ENCODE measurements around the gene BCL7A. TPM values are rescaled to one million over a fixed set of nuclear protein-coding genes. Genes with fewer than 3 reads are reported as not detected.
A peak's percentile ranks its signal among the peaks of the same experiment; 100 is the strongest.

The BCL7A gene
- polyA plus RNA-seq (2013, experiment 1 of 2) = 31.6 TPM
- polyA plus RNA-seq (2013, experiment 2 of 2) = 32.9 TPM

DNA sequence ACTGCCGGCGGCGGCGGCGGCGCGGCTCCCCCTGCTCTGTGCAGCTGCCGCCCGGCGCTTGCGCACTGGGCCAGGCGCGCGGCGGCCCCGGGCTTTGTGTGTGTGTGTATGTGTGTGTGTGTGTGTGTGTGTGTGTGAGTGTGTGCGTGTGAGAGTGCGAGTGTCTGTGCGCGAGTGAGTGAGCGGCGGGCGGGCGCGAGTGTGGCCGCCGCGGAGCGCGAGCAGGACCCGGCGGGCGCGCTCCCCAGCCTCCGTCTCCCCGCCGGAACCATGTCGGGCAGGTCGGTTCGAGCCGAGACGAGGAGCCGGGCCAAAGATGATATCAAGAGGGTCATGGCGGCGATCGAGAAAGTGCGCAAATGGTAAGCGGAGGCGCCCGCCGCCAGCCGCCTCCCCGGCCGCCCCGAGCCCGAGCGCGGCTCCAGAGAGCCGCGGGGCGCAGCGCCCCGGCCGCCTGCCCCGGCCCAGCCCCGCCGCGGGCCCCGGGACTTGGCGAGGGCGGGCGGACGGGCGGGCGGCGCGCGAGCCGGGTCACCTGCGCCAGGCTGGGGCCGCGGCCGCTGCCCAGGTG lies at the start of gene BCL7A:
Gene BCL7A, plus strand, starts transcription at position 63 of the 571 bp plus-strand sequence. Its CDS starts 208 bp downstream, at position 271.
- H2BK120ac ChIP-seq (ENCODE audit: low read depth, low read length) = peak within 1 kb of the TSS; percentile 91
- H4K8ac ChIP-seq (ENCODE audit: low read depth, low read length) = no peak within 1 kb of the TSS
- H2AK5ac ChIP-seq (ENCODE audit: low read depth, low read length) = peak within 1 kb of the TSS; percentile 96
- WGBS, 2 donors (ENCODE audit: extremely low coverage in 2 of 2, insufficient read length in 2 of 2, insufficient replicate concordance in 1 of 2) = no CpG with 5 or more reads among the region's 83 CpGs
- peak within 1 kb of the TSS; percentile 98 for H3K9ac ChIP-seq (ENCODE audit: low read depth, low read length, poor library complexity)
- DNase-seq (ENCODE audit: low spot score) = peak; percentile 70
- H3K4me3 ChIP-seq (ENCODE audit: low read length in 2 of 2) = peak within 1 kb of the TSS; percentile 86 to 96
- H4K91ac ChIP-seq (ENCODE audit: low read depth, low read length, poor library complexity) = no peak within 1 kb of the TSS
- peak within 1 kb of the TSS; percentile 93 for H3K4me2 ChIP-seq (ENCODE audit: insufficient read depth, low read length, poor library complexity, severe bottlenecking)
- peak within 1 kb of the TSS; percentile 84 for H2BK12ac ChIP-seq (ENCODE audit: low read length)
- peaks cover 5 to 6% of the 10 kb centered on the region in 2 donors for H3K4me1 ChIP-seq (ENCODE audit: control insufficient read depth in 2 of 2, insufficient read depth in 1 of 2, low read depth in 1 of 2, low read length in 2 of 2)
- H2AFZ ChIP-seq (ENCODE audit: low read length) = peak within 1 kb of the TSS; percentile 94
- H2BK15ac ChIP-seq (ENCODE audit: low read length) = peak within 1 kb of the TSS; percentile 97
- H3K23ac ChIP-seq (ENCODE audit: low read depth, low read length, poor library complexity) = peak within 1 kb of the TSS; percentile 93
- peak within 1 kb of the TSS; percentile 89 for H3K14ac ChIP-seq (ENCODE audit: low read length)
- H3K9me3 ChIP-seq (replicated peaks in 1 of 2; ENCODE audit: control insufficient read depth in 2 of 2, insufficient read depth in 1 of 2, low read depth in 1 of 2, low read length in 2 of 2) = peaks cover 4 to 8% of the 10 kb centered on the region in 2 donors
- H3K36me3 ChIP-seq (replicated peaks in 1 of 2; ENCODE audit: control insufficient read depth in 2 of 2, insufficient read depth in 2 of 2, low read length in 2 of 2) = peaks cover 2 to 5% of the 10 kb centered on the region in 2 donors
- peak within 1 kb of the TSS; percentile 97 for H3K18ac ChIP-seq (ENCODE audit: low read length)
- H3K27ac ChIP-seq (replicated peaks; ENCODE audit: low read length) = peak within 1 kb of the TSS; percentile 63
- no peak within 1 kb of the TSS for H3K4ac ChIP-seq (ENCODE audit: low read length)
- peaks cover 16% of the 10 kb centered on the region for H3K79me1 ChIP-seq (ENCODE audit: low read depth, low read length)
- peak within 1 kb of the TSS; percentile 87 for H2BK5ac ChIP-seq (ENCODE audit: low read length)
- H3K27me3 ChIP-seq (ENCODE audit: control insufficient read depth in 3 of 3, insufficient read depth in 3 of 3, low read depth in 1 of 3, low read length in 3 of 3) = no peaks in the 10 kb centered on the region

GRCh38 chr12:121974026-121974985 lies 47.4 kb upstream of the BCL7A start:
- Histone ChIP-seq H2AFZ (ENCODE audit: low read length) (no peak overlapping the region), H3K27me3 (ENCODE audit: control insufficient read depth in 3 of 3, insufficient read depth in 3 of 3, low read depth in 1 of 3, low read length in 3 of 3) (peaks cover 0 to 20% (median 0%) of the 10 kb centered on the region in 3 experiments), H3K18ac (ENCODE audit: low read length) (no peak overlapping the region), H4K91ac (ENCODE audit: low read depth, low read length, poor library complexity) (no peak overlapping the region), H3K79me1 (ENCODE audit: low read depth, low read length) (no peaks in the 10 kb centered on the region), H2BK12ac (ENCODE audit: low read length) (no peak overlapping the region), H3K27ac (replicated peaks; ENCODE audit: low read length) (no peak overlapping the region), H3K14ac (ENCODE audit: low read length) (no peak overlapping the region), H2BK120ac (ENCODE audit: low read depth, low read length) (no peak overlapping the region), H3K4ac (ENCODE audit: low read length) (no peak overlapping the region), H2AK5ac (ENCODE audit: low read depth, low read length) (no peak overlapping the region), H3K23ac (ENCODE audit: low read depth, low read length, poor library complexity) (no peak overlapping the region), H2BK15ac (ENCODE audit: low read length) (no peak overlapping the region), H3K9ac (ENCODE audit: low read depth, low read length, poor library complexity) (no peak overlapping the region), H3K36me3 (replicated peaks in 1 of 2; ENCODE audit: control insufficient read depth in 2 of 2, insufficient read depth in 2 of 2, low read length in 2 of 2) (no peaks in the 10 kb centered on the region), H3K4me1 (ENCODE audit: control insufficient read depth in 2 of 2, insufficient read depth in 1 of 2, low read depth in 1 of 2, low read length in 2 of 2) (peaks cover 7% of the 10 kb centered on the region in 2 donors), H2BK5ac (ENCODE audit: low read length) (no peak overlapping the region), H4K8ac (ENCODE audit: low read depth, low read length) (no peak overlapping the region), H3K4me2 (ENCODE audit: insufficient read depth, low read length, poor library complexity, severe bottlenecking) (no peak overlapping the region), H3K9me3 (replicated peaks in 1 of 2; ENCODE audit: control insufficient read depth in 2 of 2, insufficient read depth in 1 of 2, low read depth in 1 of 2, low read length in 2 of 2) (peaks cover 2 to 18% of the 10 kb centered on the region in 2 donors), H3K4me3 (ENCODE audit: low read length in 2 of 2) (no peak overlapping the region)
- no peak for DNase-seq (ENCODE audit: low spot score)
- no CpG with 5 or more reads among the region's 13 CpGs for WGBS, 2 donors (ENCODE audit: extremely low coverage in 2 of 2, insufficient read length in 2 of 2, insufficient replicate concordance in 1 of 2)

DNA sequence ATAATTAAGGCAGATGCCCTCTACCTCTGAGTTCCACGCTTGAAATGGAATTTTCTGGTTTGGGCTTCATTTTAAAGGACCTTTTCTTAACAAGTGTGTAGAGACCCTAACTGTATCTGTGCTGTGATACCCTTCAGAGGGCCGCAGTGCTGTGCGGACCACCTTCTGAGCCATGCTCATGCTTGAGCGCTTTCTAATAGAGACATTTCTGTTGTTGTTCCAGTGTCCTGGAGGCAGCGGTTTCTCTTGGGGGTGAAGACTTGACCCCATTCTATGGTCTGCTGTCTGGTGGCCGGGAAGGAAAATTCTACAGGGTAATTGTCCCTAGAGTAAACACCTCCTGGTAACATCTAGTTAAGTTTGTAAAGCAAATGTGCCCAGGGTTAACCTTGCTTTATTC lies 46.7 kb upstream of the BCL7A start:
- Histone ChIP-seq H4K91ac (ENCODE audit: low read depth, low read length, poor library complexity) (no peak overlapping the region), H2BK5ac (ENCODE audit: low read length) (no peak overlapping the region), H3K27me3 (ENCODE audit: control insufficient read depth in 3 of 3, insufficient read depth in 3 of 3, low read depth in 1 of 3, low read length in 3 of 3) (peaks cover 0 to 22% (median 0%) of the 10 kb centered on the region in 3 experiments), H3K4me2 (ENCODE audit: insufficient read depth, low read length, poor library complexity, severe bottlenecking) (no peak overlapping the region), H3K18ac (ENCODE audit: low read length) (no peak overlapping the region), H3K9ac (ENCODE audit: low read depth, low read length, poor library complexity) (no peak overlapping the region), H2BK15ac (ENCODE audit: low read length) (no peak overlapping the region), H3K27ac (replicated peaks; ENCODE audit: low read length) (no peak overlapping the region), H3K4me3 (ENCODE audit: low read length in 2 of 2) (no peak overlapping the region), H3K9me3 (replicated peaks in 1 of 2; ENCODE audit: control insufficient read depth in 2 of 2, insufficient read depth in 1 of 2, low read depth in 1 of 2, low read length in 2 of 2) (peaks cover 2 to 18% of the 10 kb centered on the region in 2 donors), H2AK5ac (ENCODE audit: low read depth, low read length) (no peak overlapping the region), H3K4me1 (ENCODE audit: control insufficient read depth in 2 of 2, insufficient read depth in 1 of 2, low read depth in 1 of 2, low read length in 2 of 2) (peaks cover 7% of the 10 kb centered on the region in 2 donors), H2AFZ (ENCODE audit: low read length) (no peak overlapping the region), H2BK12ac (ENCODE audit: low read length) (no peak overlapping the region), H3K36me3 (replicated peaks in 1 of 2; ENCODE audit: control insufficient read depth in 2 of 2, insufficient read depth in 2 of 2, low read length in 2 of 2) (no peaks in the 10 kb centered on the region), H3K23ac (ENCODE audit: low read depth, low read length, poor library complexity) (no peak overlapping the region), H3K14ac (ENCODE audit: low read length) (no peak overlapping the region), H4K8ac (ENCODE audit: low read depth, low read length) (no peak overlapping the region), H3K79me1 (ENCODE audit: low read depth, low read length) (no peaks in the 10 kb centered on the region), H2BK120ac (ENCODE audit: low read depth, low read length) (no peak overlapping the region), H3K4ac (ENCODE audit: low read length) (no peak overlapping the region)
- no CpG with 5 or more reads among the region's 6 CpGs for WGBS, 2 donors (ENCODE audit: extremely low coverage in 2 of 2, insufficient read length in 2 of 2, insufficient replicate concordance in 1 of 2)
- DNase-seq (ENCODE audit: low spot score) = no peak

GRCh38 chr12:121976950-121977349 lies 44.7 kb upstream of the BCL7A start:
- no peak overlapping the region for H2AFZ ChIP-seq (ENCODE audit: low read length)
- H2BK5ac ChIP-seq (ENCODE audit: low read length) = no peak overlapping the region
- no peak overlapping the region for H3K18ac ChIP-seq (ENCODE audit: low read length)
- no peak overlapping the region for H2AK5ac ChIP-seq (ENCODE audit: low read depth, low read length)
- H3K4ac ChIP-seq (ENCODE audit: low read length) = no peak overlapping the region
- peaks cover 2 to 18% of the 10 kb centered on the region in 2 donors for H3K9me3 ChIP-seq (replicated peaks in 1 of 2; ENCODE audit: control insufficient read depth in 2 of 2, insufficient read depth in 1 of 2, low read depth in 1 of 2, low read length in 2 of 2)
- no peak overlapping the region for H2BK12ac ChIP-seq (ENCODE audit: low read length)
- no peaks in the 10 kb centered on the region for H3K36me3 ChIP-seq (replicated peaks in 1 of 2; ENCODE audit: control insufficient read depth in 2 of 2, insufficient read depth in 2 of 2, low read length in 2 of 2)
- H4K8ac ChIP-seq (ENCODE audit: low read depth, low read length) = no peak overlapping the region
- H2BK120ac ChIP-seq (ENCODE audit: low read depth, low read length) = no peak overlapping the region
- H3K14ac ChIP-seq (ENCODE audit: low read length) = no peak overlapping the region
- no peak overlapping the region for H3K4me2 ChIP-seq (ENCODE audit: insufficient read depth, low read length, poor library complexity, severe bottlenecking)
- no peak overlapping the region for H3K27ac ChIP-seq (replicated peaks; ENCODE audit: low read length)
- no peak overlapping the region for H4K91ac ChIP-seq (ENCODE audit: low read depth, low read length, poor library complexity)
- H3K4me3 ChIP-seq (ENCODE audit: low read length in 2 of 2) = no peak overlapping the region
- H3K79me1 ChIP-seq (ENCODE audit: low read depth, low read length) = no peaks in the 10 kb centered on the region
- H3K4me1 ChIP-seq (ENCODE audit: control insufficient read depth in 2 of 2, insufficient read depth in 1 of 2, low read depth in 1 of 2, low read length in 2 of 2) = peaks cover 7% of the 10 kb centered on the region in 2 donors
- DNase-seq (ENCODE audit: low spot score) = no peak
- no peak overlapping the region for H3K9ac ChIP-seq (ENCODE audit: low read depth, low read length, poor library complexity)
- H3K23ac ChIP-seq (ENCODE audit: low read depth, low read length, poor library complexity) = no peak overlapping the region
- H3K27me3 ChIP-seq (ENCODE audit: control insufficient read depth in 3 of 3, insufficient read depth in 3 of 3, low read depth in 1 of 3, low read length in 3 of 3) = peaks cover 0 to 28% (median 0%) of the 10 kb centered on the region in 3 experiments
- no CpG with 5 or more reads among the region's 5 CpGs for WGBS, 2 donors (ENCODE audit: extremely low coverage in 2 of 2, insufficient read length in 2 of 2, insufficient replicate concordance in 1 of 2)
- H2BK15ac ChIP-seq (ENCODE audit: low read length) = no peak overlapping the region
